Nephron (organoid): ENCODE data around the gene PRKCA.

Source experiments
- H3K27ac Mint-ChIP-seq, 3 experiments: 2 replicates each; pipeline ENCODE4 v1.8.0; 2020; ENCODE audit warnings: mixed read lengths in 3 of 3, mild to moderate bottlenecking in 2 of 3, moderate library complexity in 1 of 3
- H3K27me3 Mint-ChIP-seq: 2 replicates; pipeline ENCODE4 v1.8.0; 2021; ENCODE audit warnings: low read depth, mild to moderate bottlenecking, moderate library complexity, mixed read lengths
- H3K36me3 Mint-ChIP-seq: 2 replicates; pipeline ENCODE4 v1.8.0; 2020; ENCODE audit warnings: low read depth, mixed read lengths
- H3K4me1 Mint-ChIP-seq: 2 replicates; pipeline ENCODE4 v1.8.0; 2020; ENCODE audit warnings: mixed read lengths
- H3K4me3 Mint-ChIP-seq, 3 experiments: 2 replicates each; pipeline ENCODE4 v1.8.0; 2020; ENCODE audit warnings: mild to moderate bottlenecking in 3 of 3, mixed read lengths in 3 of 3, moderate library complexity in 2 of 3
- H3K9me3 Mint-ChIP-seq: 2 replicates; pipeline ENCODE4 v1.8.0; 2020; ENCODE audit warnings: mixed read lengths
- TF ChIP-seq, protein P1 (sequence below), 3 experiments: fragments of 200-600 bp; sonication (generic); IDR thresholded peaks; one replicate each; pipeline ENCODE4 v1.5.0; 2021; ENCODE audit warnings: antibody characterized with exemption in 3 of 3; ENCODE audit not compliant: unreplicated experiment in 3 of 3

PRKCA gene

GRCh38 chr17:66351033-66351432 lies 48.6 kb downstream of the PRKCA start:
- TF ChIP-seq, protein P1, sequence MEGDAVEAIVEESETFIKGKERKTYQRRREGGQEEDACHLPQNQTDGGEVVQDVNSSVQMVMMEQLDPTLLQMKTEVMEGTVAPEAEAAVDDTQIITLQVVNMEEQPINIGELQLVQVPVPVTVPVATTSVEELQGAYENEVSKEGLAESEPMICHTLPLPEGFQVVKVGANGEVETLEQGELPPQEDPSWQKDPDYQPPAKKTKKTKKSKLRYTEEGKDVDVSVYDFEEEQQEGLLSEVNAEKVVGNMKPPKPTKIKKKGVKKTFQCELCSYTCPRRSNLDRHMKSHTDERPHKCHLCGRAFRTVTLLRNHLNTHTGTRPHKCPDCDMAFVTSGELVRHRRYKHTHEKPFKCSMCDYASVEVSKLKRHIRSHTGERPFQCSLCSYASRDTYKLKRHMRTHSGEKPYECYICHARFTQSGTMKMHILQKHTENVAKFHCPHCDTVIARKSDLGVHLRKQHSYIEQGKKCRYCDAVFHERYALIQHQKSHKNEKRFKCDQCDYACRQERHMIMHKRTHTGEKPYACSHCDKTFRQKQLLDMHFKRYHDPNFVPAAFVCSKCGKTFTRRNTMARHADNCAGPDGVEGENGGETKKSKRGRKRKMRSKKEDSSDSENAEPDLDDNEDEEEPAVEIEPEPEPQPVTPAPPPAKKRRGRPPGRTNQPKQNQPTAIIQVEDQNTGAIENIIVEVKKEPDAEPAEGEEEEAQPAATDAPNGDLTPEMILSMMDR (IDR thresholded peaks at IDR 0.05; ENCODE audit: unreplicated experiment in 3 of 3): no peak
- H3K9me3 Mint-ChIP-seq: no peaks in the 10 kb centered on the region
- peaks cover 20% of the 10 kb centered on the region for H3K4me1 Mint-ChIP-seq
- no peaks in the 10 kb centered on the region for H3K27me3 Mint-ChIP-seq
- H3K4me3 Mint-ChIP-seq: no peak overlapping the region
- H3K27ac Mint-ChIP-seq: peak overlapping the region in 2 of 3 experiments; percentile 14 to 35
- no peaks in the 10 kb centered on the region for H3K36me3 Mint-ChIP-seq

DNA sequence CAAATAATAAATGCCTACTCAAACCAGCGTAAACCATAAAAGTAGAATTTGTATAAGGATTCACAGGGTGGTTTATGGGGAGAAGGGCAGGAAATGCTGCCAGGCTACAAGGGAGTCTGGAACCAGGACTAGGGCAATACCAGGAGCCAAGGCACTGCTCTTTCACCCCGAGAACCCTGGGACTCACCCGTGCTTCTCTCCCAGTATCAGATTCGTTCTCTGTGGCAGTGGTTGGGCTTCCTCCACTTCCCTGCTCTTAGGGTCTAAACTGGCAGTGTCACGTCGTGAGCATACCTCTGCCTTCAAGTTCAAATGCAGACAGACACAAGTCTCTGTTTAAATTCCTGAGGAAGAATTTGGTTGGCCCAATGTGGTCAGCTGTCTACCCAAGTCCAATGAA lies 49.3 kb downstream of the PRKCA start:
- H3K27me3 Mint-ChIP-seq: no peaks in the 10 kb centered on the region
- H3K36me3 Mint-ChIP-seq: no peaks in the 10 kb centered on the region
- no peak overlapping the region for H3K27ac Mint-ChIP-seq
- TF ChIP-seq, protein P1 (IDR thresholded peaks at IDR 0.05; ENCODE audit: unreplicated experiment in 3 of 3): no peak
- H3K4me1 Mint-ChIP-seq: peaks cover 20% of the 10 kb centered on the region
- no peak overlapping the region for H3K4me3 Mint-ChIP-seq
- no peaks in the 10 kb centered on the region for H3K9me3 Mint-ChIP-seq

- peaks cover 12% of the 10 kb centered on the region for H3K4me1 Mint-ChIP-seq
- no peak overlapping the region for H3K27ac Mint-ChIP-seq
- H3K27me3 Mint-ChIP-seq: no peaks in the 10 kb centered on the region
- no peaks in the 10 kb centered on the region for H3K36me3 Mint-ChIP-seq
- TF ChIP-seq, protein P1 (IDR thresholded peaks at IDR 0.05; ENCODE audit: unreplicated experiment in 3 of 3): no peak
- H3K9me3 Mint-ChIP-seq: no peaks in the 10 kb centered on the region
- no peak overlapping the region for H3K4me3 Mint-ChIP-seq
Measured at GRCh38 chr17:66353937-66354401, 51.6 kb downstream of the PRKCA start.

DNA sequence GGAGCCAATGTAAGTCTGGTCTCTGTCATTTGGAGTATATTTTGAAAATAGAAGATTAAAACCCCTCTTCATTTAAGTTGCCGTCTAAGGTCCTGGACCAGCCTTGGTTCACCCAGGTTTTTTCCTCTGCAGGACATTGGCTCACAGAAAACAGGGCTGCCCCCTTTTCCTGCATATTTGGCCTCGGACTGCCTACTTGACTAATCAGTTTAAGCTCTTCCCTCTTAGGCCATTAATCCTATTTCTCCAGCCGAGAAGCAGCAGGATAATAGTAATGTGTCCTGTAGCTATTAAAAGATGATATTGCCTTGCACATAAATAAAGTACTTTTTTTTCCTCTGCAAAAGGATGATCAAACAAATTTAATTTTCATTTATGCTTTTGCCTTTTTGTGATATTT lies 52.1 kb downstream of the PRKCA start:
- H3K4me3 Mint-ChIP-seq: no peak overlapping the region
- H3K4me1 Mint-ChIP-seq: peaks cover 8% of the 10 kb centered on the region
- H3K27ac Mint-ChIP-seq: no peak overlapping the region
- H3K36me3 Mint-ChIP-seq: no peaks in the 10 kb centered on the region
- TF ChIP-seq, protein P1 (IDR thresholded peaks at IDR 0.05; ENCODE audit: unreplicated experiment in 3 of 3): no peak
- no peaks in the 10 kb centered on the region for H3K27me3 Mint-ChIP-seq
- no peaks in the 10 kb centered on the region for H3K9me3 Mint-ChIP-seq

- Mint-ChIP-seq H3K36me3 (no peaks in the 10 kb centered on the region), H3K27ac (no peak overlapping the region), H3K9me3 (no peaks in the 10 kb centered on the region), H3K27me3 (no peaks in the 10 kb centered on the region), H3K4me3 (no peak overlapping the region), H3K4me1 (peaks cover 3% of the 10 kb centered on the region)
- TF ChIP-seq, protein P1 (IDR thresholded peaks at IDR 0.05; ENCODE audit: unreplicated experiment in 3 of 3): no peak
Measured at GRCh38 chr17:66354981-66355380, 52.6 kb downstream of the PRKCA start.

DNA sequence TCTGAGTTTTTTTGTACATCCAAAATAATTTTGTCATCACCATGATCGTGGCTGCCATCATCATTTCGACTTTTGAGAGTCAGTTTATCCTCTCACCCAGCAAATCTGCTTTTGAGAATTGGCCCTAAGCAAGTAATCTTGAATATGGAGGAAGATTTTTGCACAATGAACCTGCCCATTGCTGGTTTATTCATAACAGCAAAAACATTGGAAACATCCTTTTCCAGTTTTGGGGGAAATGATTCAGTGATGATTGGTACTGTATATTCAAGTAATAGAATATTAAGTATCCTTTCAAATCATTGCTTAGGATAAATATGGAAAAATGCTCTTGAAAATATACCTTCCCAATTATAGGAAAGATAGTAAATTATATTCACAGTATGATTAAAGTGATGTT lies 53.1 kb downstream of the PRKCA start:
- TF ChIP-seq, protein P1 (IDR thresholded peaks at IDR 0.05; ENCODE audit: unreplicated experiment in 3 of 3): no peak
- Mint-ChIP-seq H3K27me3 (no peaks in the 10 kb centered on the region), H3K4me1 (no peaks in the 10 kb centered on the region), H3K4me3 (no peak overlapping the region), H3K36me3 (no peaks in the 10 kb centered on the region), H3K9me3 (no peaks in the 10 kb centered on the region), H3K27ac (no peak overlapping the region)
